ENCODE measurements around the gene IFNB1.

DNA sequence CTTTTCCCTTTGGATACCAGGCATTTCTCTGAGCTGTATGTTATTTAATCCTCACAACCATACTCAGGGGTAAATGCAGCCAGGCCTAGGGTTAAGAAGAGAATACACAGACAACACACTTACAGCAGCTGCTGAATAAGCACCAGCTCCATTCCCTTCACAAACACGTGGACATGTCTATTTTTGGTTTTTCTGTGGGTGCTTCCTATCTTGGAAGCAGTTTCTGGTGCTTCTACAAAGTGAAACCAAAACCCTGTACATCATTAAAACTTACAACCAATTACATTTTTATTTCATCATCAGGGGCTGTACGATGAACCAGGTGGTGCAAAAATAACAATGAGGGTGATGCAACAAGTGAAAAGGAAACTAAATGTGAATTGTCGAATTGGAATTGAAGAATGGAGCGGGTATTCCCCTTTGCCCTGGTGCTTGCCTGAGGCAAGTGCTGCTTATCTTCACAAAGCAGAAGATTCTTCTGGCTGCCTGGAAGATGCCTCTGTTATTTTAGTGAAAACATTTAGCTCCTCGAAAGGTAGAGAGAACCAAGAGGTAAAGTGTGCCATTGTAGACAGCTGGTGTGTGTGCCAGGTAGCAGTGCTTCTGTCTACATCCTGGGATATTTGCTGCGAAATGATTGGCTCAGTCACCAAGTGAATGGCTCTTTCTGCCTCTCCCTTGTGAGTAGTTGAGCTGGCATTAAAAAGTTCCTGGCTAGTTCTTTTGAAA lies 18.6 kb upstream of the IFNB1 start:
- TF ChIP-seq, protein P1, sequence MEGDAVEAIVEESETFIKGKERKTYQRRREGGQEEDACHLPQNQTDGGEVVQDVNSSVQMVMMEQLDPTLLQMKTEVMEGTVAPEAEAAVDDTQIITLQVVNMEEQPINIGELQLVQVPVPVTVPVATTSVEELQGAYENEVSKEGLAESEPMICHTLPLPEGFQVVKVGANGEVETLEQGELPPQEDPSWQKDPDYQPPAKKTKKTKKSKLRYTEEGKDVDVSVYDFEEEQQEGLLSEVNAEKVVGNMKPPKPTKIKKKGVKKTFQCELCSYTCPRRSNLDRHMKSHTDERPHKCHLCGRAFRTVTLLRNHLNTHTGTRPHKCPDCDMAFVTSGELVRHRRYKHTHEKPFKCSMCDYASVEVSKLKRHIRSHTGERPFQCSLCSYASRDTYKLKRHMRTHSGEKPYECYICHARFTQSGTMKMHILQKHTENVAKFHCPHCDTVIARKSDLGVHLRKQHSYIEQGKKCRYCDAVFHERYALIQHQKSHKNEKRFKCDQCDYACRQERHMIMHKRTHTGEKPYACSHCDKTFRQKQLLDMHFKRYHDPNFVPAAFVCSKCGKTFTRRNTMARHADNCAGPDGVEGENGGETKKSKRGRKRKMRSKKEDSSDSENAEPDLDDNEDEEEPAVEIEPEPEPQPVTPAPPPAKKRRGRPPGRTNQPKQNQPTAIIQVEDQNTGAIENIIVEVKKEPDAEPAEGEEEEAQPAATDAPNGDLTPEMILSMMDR (IDR thresholded peaks at IDR 0.05) = no peak
- TF ChIP-seq POLR2A (IDR thresholded peaks at IDR 0.05) = no peak

Measured in adrenal gland (tissue), 5 donors.